Measurements from ENCODE around the gene MARCHF10.

- TF ChIP-seq, protein P1, sequence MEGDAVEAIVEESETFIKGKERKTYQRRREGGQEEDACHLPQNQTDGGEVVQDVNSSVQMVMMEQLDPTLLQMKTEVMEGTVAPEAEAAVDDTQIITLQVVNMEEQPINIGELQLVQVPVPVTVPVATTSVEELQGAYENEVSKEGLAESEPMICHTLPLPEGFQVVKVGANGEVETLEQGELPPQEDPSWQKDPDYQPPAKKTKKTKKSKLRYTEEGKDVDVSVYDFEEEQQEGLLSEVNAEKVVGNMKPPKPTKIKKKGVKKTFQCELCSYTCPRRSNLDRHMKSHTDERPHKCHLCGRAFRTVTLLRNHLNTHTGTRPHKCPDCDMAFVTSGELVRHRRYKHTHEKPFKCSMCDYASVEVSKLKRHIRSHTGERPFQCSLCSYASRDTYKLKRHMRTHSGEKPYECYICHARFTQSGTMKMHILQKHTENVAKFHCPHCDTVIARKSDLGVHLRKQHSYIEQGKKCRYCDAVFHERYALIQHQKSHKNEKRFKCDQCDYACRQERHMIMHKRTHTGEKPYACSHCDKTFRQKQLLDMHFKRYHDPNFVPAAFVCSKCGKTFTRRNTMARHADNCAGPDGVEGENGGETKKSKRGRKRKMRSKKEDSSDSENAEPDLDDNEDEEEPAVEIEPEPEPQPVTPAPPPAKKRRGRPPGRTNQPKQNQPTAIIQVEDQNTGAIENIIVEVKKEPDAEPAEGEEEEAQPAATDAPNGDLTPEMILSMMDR (conservative IDR thresholded peaks at IDR 0.05; ENCODE audit: low read length): no peak
- TF ChIP-seq EZH2phosphoT487 (IDR thresholded peaks at IDR 0.05; ENCODE audit: borderline replicate concordance, low read depth, low read length): no peak
These were observed 49.4 kb upstream of the MARCHF10 start for GRCh38 chr17:62857526-62857925.
